ENCODE results near the gene IL1RAPL1. TPM values are rescaled to one million over a fixed set of nuclear protein-coding genes. Genes with fewer than 3 reads are reported as not detected.

The IL1RAPL1 gene
- total and polyA plus RNA-seq, 2 donors (not counting 3 experiments of a cell fraction or from before 2014, with no cell fraction given) = 0.79 to 1.3 TPM

DNA sequence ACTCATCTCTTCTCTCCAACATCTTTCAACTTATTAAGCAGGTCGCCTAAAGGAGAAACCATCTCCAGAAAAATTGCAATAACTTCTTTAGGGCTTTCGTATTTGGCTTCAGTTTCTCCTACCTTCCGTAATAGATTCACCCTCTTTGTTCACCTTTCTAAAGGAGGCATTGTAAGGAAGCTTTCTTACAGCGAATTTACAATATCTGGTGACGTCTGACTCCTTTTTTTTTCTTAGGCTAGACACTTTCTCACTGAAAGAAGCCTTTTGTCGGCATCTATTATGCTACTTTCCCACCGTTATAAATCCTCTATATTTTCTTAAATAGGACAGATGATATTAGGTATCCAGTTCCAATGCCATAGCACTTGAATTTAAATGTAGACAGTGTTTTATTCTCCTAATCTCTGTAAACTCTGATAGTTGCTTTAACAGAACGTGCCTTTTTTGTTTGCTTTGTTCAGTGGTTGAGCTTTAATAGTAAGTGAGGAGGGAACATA lies 302.4 kb downstream of the IL1RAPL1 start:
- Histone ChIP-seq H2AFZ (ENCODE audit: low read depth, low read length) (no peak overlapping the region), H3K4me3 (replicated peaks in 1 of 3; ENCODE audit: insufficient read depth in 1 of 3, low read depth in 1 of 3, low read length in 3 of 3) (no peak overlapping the region), H3K4me1 (ENCODE audit: control insufficient read depth, extremely low read depth, insufficient read depth, low read length) (no peaks in the 10 kb centered on the region), H3K27ac (ENCODE audit: insufficient read depth, low read depth, low read length) (no peak overlapping the region), H3K27me3 (ENCODE audit: control insufficient read depth in 2 of 2, insufficient read depth in 2 of 2, low read length in 2 of 2) (no peaks in the 10 kb centered on the region), H3K9me3 (replicated peaks; ENCODE audit: control insufficient read depth, insufficient read depth, low read length) (no peaks in the 10 kb centered on the region), H3K79me2 (ENCODE audit: control insufficient read depth, insufficient read depth, low read length) (no peaks in the 10 kb centered on the region), H4K20me1 (replicated peaks; ENCODE audit: control insufficient read depth, extremely low read depth, insufficient read depth, low read length) (no peaks in the 10 kb centered on the region), H3K9ac (replicated peaks; ENCODE audit: extremely low read depth, insufficient read depth, low read length) (no peak overlapping the region), H3K4me2 (ENCODE audit: insufficient read depth, low read length) (no peak overlapping the region), H3K9me1 (replicated peaks; ENCODE audit: control insufficient read depth, extremely low read depth, insufficient read depth, low read length) (no peaks in the 10 kb centered on the region), H3K36me3 (ENCODE audit: control insufficient read depth in 2 of 2, extremely low read depth in 1 of 2, insufficient read depth in 2 of 2, low read length in 2 of 2) (no peaks in the 10 kb centered on the region)
- intact Hi-C loops (cut with micrococcal nuclease) = no loop called here
- DNase-seq (ENCODE audit: low read depth, low spot score) = no peak
- ChIA-PET CTCF (no interaction called here), POLR2A (no interaction called here)
- dilution Hi-C loops (cut with MboI; ENCODE audit: extremely low pct_ligation_motif_present, low sequenced_read_pairs) = no loop called here
- TF ChIP-seq EZH2 (IDR thresholded peaks at IDR 0.05; ENCODE audit: borderline replicate concordance, low read depth, low read length, severe bottlenecking) = no peak
- TF ChIP-seq POLR2A (IDR thresholded peaks at IDR 0.05; ENCODE audit: low read depth, low read length) = no peak
- TF ChIP-seq FOS (IDR thresholded peaks at IDR 0.05; ENCODE audit: borderline replicate concordance, insufficient read depth, low read length) = no peak
- no peak for TF ChIP-seq MYC (IDR thresholded peaks at IDR 0.05; ENCODE audit: low read depth, low read length)
- no peak for TF ChIP-seq POLR2AphosphoS5 (IDR thresholded peaks at IDR 0.05; ENCODE audit: insufficient read depth, low read depth, low read length)
- TF ChIP-seq, protein P1, sequence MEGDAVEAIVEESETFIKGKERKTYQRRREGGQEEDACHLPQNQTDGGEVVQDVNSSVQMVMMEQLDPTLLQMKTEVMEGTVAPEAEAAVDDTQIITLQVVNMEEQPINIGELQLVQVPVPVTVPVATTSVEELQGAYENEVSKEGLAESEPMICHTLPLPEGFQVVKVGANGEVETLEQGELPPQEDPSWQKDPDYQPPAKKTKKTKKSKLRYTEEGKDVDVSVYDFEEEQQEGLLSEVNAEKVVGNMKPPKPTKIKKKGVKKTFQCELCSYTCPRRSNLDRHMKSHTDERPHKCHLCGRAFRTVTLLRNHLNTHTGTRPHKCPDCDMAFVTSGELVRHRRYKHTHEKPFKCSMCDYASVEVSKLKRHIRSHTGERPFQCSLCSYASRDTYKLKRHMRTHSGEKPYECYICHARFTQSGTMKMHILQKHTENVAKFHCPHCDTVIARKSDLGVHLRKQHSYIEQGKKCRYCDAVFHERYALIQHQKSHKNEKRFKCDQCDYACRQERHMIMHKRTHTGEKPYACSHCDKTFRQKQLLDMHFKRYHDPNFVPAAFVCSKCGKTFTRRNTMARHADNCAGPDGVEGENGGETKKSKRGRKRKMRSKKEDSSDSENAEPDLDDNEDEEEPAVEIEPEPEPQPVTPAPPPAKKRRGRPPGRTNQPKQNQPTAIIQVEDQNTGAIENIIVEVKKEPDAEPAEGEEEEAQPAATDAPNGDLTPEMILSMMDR (IDR thresholded peaks at IDR 0.05; ENCODE audit: extremely low read depth in 1 of 2, insufficient read depth in 1 of 2, low read depth in 1 of 2, low read length in 2 of 2) = no peak
- TF ChIP-seq GATA2 (IDR thresholded peaks at IDR 0.05; ENCODE audit: insufficient read depth, insufficient read length, low read depth, low read length) = no peak
- BruUV-seq (replicated peaks) = no TSS peak
- FAIRE-seq = no peak

All from endothelial cell of umbilical vein (primary cell).